ENCODE results near the gene ZNF823.

The ZNF823 gene

DNA sequence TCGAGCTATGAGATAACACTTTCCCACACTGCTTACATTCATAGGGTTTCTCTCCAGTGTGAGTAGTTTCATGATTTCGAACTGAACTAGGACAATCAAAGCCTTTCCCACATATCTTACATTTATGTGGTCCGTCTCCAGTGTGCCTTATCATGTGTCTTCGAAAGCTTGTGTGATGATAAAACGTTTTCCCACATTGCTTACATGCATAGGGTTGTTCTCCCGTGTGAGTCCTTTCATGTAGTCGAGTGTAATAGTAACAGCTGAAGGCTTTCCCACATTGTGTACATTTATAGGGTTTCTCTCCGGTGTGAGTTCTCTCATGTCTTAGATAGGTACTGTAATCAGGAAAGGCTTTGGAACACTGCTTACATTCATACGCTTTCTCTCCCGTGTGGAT is 16.3 kb downstream of the ZNF823 start:
- H3F3A ChIP-seq (ENCODE audit: control insufficient read depth, insufficient read depth): no peaks in the 10 kb centered on the region
- no peak overlapping the region for H3K4me2 ChIP-seq (ENCODE audit: low read length)
- H3K9me3 ChIP-seq (ENCODE audit: control insufficient read depth, insufficient read depth, low read length): peaks cover 14% of the 10 kb centered on the region; the same call in 1 of the 2 replicates
- H3K9me2 ChIP-seq (replicated peaks; ENCODE audit: control insufficient read depth, low read length): no peaks in the 10 kb centered on the region
- no peaks in the 10 kb centered on the region for H3K27me3 ChIP-seq (ENCODE audit: control insufficient read depth, low read length)
- no peaks in the 10 kb centered on the region for H3K4me1 ChIP-seq (ENCODE audit: control insufficient read depth, low read length)
- no peak overlapping the region for H3K27ac ChIP-seq (ENCODE audit: low read depth, low read length)
- no peak for TF ChIP-seq EZH2phosphoT487 (IDR thresholded peaks at IDR 0.05; ENCODE audit: borderline replicate concordance, low read length)
- TF ChIP-seq, protein P1, sequence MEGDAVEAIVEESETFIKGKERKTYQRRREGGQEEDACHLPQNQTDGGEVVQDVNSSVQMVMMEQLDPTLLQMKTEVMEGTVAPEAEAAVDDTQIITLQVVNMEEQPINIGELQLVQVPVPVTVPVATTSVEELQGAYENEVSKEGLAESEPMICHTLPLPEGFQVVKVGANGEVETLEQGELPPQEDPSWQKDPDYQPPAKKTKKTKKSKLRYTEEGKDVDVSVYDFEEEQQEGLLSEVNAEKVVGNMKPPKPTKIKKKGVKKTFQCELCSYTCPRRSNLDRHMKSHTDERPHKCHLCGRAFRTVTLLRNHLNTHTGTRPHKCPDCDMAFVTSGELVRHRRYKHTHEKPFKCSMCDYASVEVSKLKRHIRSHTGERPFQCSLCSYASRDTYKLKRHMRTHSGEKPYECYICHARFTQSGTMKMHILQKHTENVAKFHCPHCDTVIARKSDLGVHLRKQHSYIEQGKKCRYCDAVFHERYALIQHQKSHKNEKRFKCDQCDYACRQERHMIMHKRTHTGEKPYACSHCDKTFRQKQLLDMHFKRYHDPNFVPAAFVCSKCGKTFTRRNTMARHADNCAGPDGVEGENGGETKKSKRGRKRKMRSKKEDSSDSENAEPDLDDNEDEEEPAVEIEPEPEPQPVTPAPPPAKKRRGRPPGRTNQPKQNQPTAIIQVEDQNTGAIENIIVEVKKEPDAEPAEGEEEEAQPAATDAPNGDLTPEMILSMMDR (IDR thresholded peaks at IDR 0.05; ENCODE audit: low read depth, low read length, poor library complexity, severe bottlenecking): no peak
- no peaks in the 10 kb centered on the region for H4K20me1 ChIP-seq (ENCODE audit: control insufficient read depth, insufficient read depth, low read depth, low read length)
- H3K36me3 ChIP-seq (ENCODE audit: control insufficient read depth, low read length): peaks cover 31% of the 10 kb centered on the region
- no peak overlapping the region for H3K4me3 ChIP-seq (ENCODE audit: low read length)
- H3K79me2 ChIP-seq (ENCODE audit: control insufficient read depth, low read length): no peaks in the 10 kb centered on the region

GRCh38 chr19:11721681-11722080 is 17.1 kb downstream of the ZNF823 start:
- Histone ChIP-seq H3K79me2 (ENCODE audit: control insufficient read depth, low read length) (no peaks in the 10 kb centered on the region), H3K4me2 (ENCODE audit: low read length) (no peak overlapping the region), H3K4me3 (ENCODE audit: low read length) (no peak overlapping the region), H3K27ac (ENCODE audit: low read depth, low read length) (no peak overlapping the region), H4K20me1 (ENCODE audit: control insufficient read depth, insufficient read depth, low read depth, low read length) (no peaks in the 10 kb centered on the region), H3F3A (ENCODE audit: control insufficient read depth, insufficient read depth) (no peaks in the 10 kb centered on the region), H3K9me2 (replicated peaks; ENCODE audit: control insufficient read depth, low read length) (no peaks in the 10 kb centered on the region), H3K9me3 (ENCODE audit: control insufficient read depth, insufficient read depth, low read length) (peaks cover 14% of the 10 kb centered on the region; the same call in 1 of the 2 replicates), H3K36me3 (ENCODE audit: control insufficient read depth, low read length) (peaks cover 31% of the 10 kb centered on the region), H3K4me1 (ENCODE audit: control insufficient read depth, low read length) (no peaks in the 10 kb centered on the region), H3K27me3 (ENCODE audit: control insufficient read depth, low read length) (no peaks in the 10 kb centered on the region)
- no peak for TF ChIP-seq EZH2phosphoT487 (IDR thresholded peaks at IDR 0.05; ENCODE audit: borderline replicate concordance, low read length)
- TF ChIP-seq, protein P1 (IDR thresholded peaks at IDR 0.05; ENCODE audit: low read depth, low read length, poor library complexity, severe bottlenecking): no peak

GRCh38 chr19:11710313-11710712 is 28.4 kb downstream of the ZNF823 start:
- no peak overlapping the region for H3K4me2 ChIP-seq (ENCODE audit: low read length)
- H4K20me1 ChIP-seq (ENCODE audit: control insufficient read depth, insufficient read depth, low read depth, low read length): no peaks in the 10 kb centered on the region
- no peaks in the 10 kb centered on the region for H3K9me3 ChIP-seq (ENCODE audit: control insufficient read depth, insufficient read depth, low read length)
- no peak overlapping the region for H3K4me3 ChIP-seq (ENCODE audit: low read length)
- H3K27me3 ChIP-seq (ENCODE audit: control insufficient read depth, low read length): no peaks in the 10 kb centered on the region
- no peak overlapping the region for H3K27ac ChIP-seq (ENCODE audit: low read depth, low read length)
- TF ChIP-seq, protein P1 (IDR thresholded peaks at IDR 0.05; ENCODE audit: low read depth, low read length, poor library complexity, severe bottlenecking): no peak
- H3K4me1 ChIP-seq (ENCODE audit: control insufficient read depth, low read length): no peaks in the 10 kb centered on the region
- no peaks in the 10 kb centered on the region for H3K9me2 ChIP-seq (replicated peaks; ENCODE audit: control insufficient read depth, low read length)
- H3F3A ChIP-seq (ENCODE audit: control insufficient read depth, insufficient read depth): no peaks in the 10 kb centered on the region
- H3K79me2 ChIP-seq (ENCODE audit: control insufficient read depth, low read length): no peaks in the 10 kb centered on the region
- no peaks in the 10 kb centered on the region for H3K36me3 ChIP-seq (ENCODE audit: control insufficient read depth, low read length)

GRCh38 chr19:11708457-11708856 is 30.3 kb downstream of the ZNF823 start:
- no peaks in the 10 kb centered on the region for H4K20me1 ChIP-seq (ENCODE audit: control insufficient read depth, insufficient read depth, low read depth, low read length)
- H3K4me2 ChIP-seq (ENCODE audit: low read length): no peak overlapping the region
- H3K27me3 ChIP-seq (ENCODE audit: control insufficient read depth, low read length): no peaks in the 10 kb centered on the region
- H3K9me2 ChIP-seq (replicated peaks; ENCODE audit: control insufficient read depth, low read length): no peaks in the 10 kb centered on the region
- H3K79me2 ChIP-seq (ENCODE audit: control insufficient read depth, low read length): no peaks in the 10 kb centered on the region
- H3F3A ChIP-seq (ENCODE audit: control insufficient read depth, insufficient read depth): no peaks in the 10 kb centered on the region
- no peak overlapping the region for H3K27ac ChIP-seq (ENCODE audit: low read depth, low read length)
- H3K4me3 ChIP-seq (ENCODE audit: low read length): no peak overlapping the region
- TF ChIP-seq, protein P1 (IDR thresholded peaks at IDR 0.05; ENCODE audit: low read depth, low read length, poor library complexity, severe bottlenecking): no peak
- TF ChIP-seq EZH2phosphoT487 (IDR thresholded peaks at IDR 0.05; ENCODE audit: borderline replicate concordance, low read length): no peak
- H3K9me3 ChIP-seq (ENCODE audit: control insufficient read depth, insufficient read depth, low read length): no peaks in the 10 kb centered on the region
- H3K4me1 ChIP-seq (ENCODE audit: control insufficient read depth, low read length): no peaks in the 10 kb centered on the region
- H3K36me3 ChIP-seq (ENCODE audit: control insufficient read depth, low read length): no peaks in the 10 kb centered on the region
